Calu3 (cell line): ENCODE data around the gene MAP3K2. TPM values are rescaled to one million over a fixed set of nuclear protein-coding genes. Genes with fewer than 3 reads are reported as not detected.

ENCODE experiments used
- BruUV-seq: library from RNA; stranded (reverse); fragments of 400-500 nt; replicated peaks from 2 replicates; lab custom pipeline; 2021; lab: Mats Ljungman, UMichigan
- CTCF ChIA-PET: fragments of 300-600 bp; sonication (Branson Sonifier 250); formaldehyde crosslinking; loops from one replicate; lab custom pipeline; 2022; ENCODE audit warnings: antibody characterized with exemption; lab: Charles Lee
- DNase-seq: peaks from one replicate; pipeline ENCODE4 v3.0.0; 2022
- H3K27ac Mint-ChIP-seq: one replicate; pipeline ENCODE4 v1.8.0; 2022; ENCODE audit warnings: mixed read lengths; ENCODE audit not compliant: unreplicated experiment
- H3K27me3 Mint-ChIP-seq: one replicate; pipeline ENCODE4 v1.8.0; 2022; ENCODE audit warnings: mixed read lengths; ENCODE audit not compliant: unreplicated experiment
- H3K36me3 Mint-ChIP-seq: one replicate; pipeline ENCODE4 v1.8.0; 2022; ENCODE audit warnings: mild to moderate bottlenecking, moderate library complexity, mixed read lengths; ENCODE audit not compliant: insufficient read depth, unreplicated experiment
- H3K4me1 Mint-ChIP-seq: one replicate; pipeline ENCODE4 v1.8.0; 2022; ENCODE audit warnings: mild to moderate bottlenecking, low read depth, mixed read lengths; ENCODE audit not compliant: unreplicated experiment
- H3K4me3 Mint-ChIP-seq: one replicate; pipeline ENCODE4 v1.8.0; 2022; ENCODE audit warnings: mild to moderate bottlenecking, low read depth, moderate library complexity, mixed read lengths; ENCODE audit not compliant: unreplicated experiment
- H3K9me3 Mint-ChIP-seq: one replicate; pipeline ENCODE4 v1.8.0; 2022; ENCODE audit warnings: low read depth, mixed read lengths; ENCODE audit not compliant: unreplicated experiment
- CTCF ChIP-seq: fragments of 200-600 bp; IDR thresholded peaks from one replicate; pipeline ENCODE4 v1.8.0; 2022; ENCODE audit warnings: antibody characterized with exemption; ENCODE audit not compliant: unreplicated experiment
- intact Hi-C: fragments of 100-400 bp; cut with micrococcal nuclease; formaldehyde crosslinking; loops from one replicate; pipeline ENCODE4 v1.10.0; 2022; ENCODE audit not compliant: unreplicated experiment
- total RNA-seq: library from RNA; stranded (reverse); gene quantifications from 2 replicates; pipeline ENCODE4 v1.2.3, GENCODE V29; 2022

The MAP3K2 gene
- total RNA-seq, 1 experiment from 2014 or later: 60.9 TPM

- intact Hi-C loops: loop anchor here (5.0 kb wide), 1 partner anchor 97 kb away; the partner anchor contains the start of gene PROC
- no TSS peak for BruUV-seq
- Mint-ChIP-seq H3K27me3 (no peaks in the 10 kb centered on the region), H3K27ac (no peak overlapping the region), H3K9me3 (peaks cover 6% of the 10 kb centered on the region), H3K4me3 (no peak overlapping the region), H3K36me3 (peaks cover 11% of the 10 kb centered on the region), H3K4me1 (no peaks in the 10 kb centered on the region)
- TF ChIP-seq CTCF: no peak
- no peak for DNase-seq
- CTCF ChIA-PET: no interaction called here
Observed at GRCh38 chr2:127320067-127320466, 67.7 kb downstream of the MAP3K2 start.

GRCh38 chr2:127314193-127314988, 73.4 kb downstream of the MAP3K2 start:
- no peak for TF ChIP-seq CTCF
- peaks cover 5% of the 10 kb centered on the region for H3K36me3 Mint-ChIP-seq
- no peaks in the 10 kb centered on the region for H3K9me3 Mint-ChIP-seq
- H3K4me3 Mint-ChIP-seq: no peak overlapping the region
- intact Hi-C loops: no loop called here
- no peak overlapping the region for H3K27ac Mint-ChIP-seq
- DNase-seq: no peak
- no peaks in the 10 kb centered on the region for H3K4me1 Mint-ChIP-seq
- no peaks in the 10 kb centered on the region for H3K27me3 Mint-ChIP-seq
- CTCF ChIA-PET: no interaction called here
- no TSS peak for BruUV-seq

GRCh38 chr2:127313406-127313805, 74.4 kb downstream of the MAP3K2 start:
- intact Hi-C loops: no loop called here
- no peak for TF ChIP-seq CTCF
- no peak for DNase-seq
- no peaks in the 10 kb centered on the region for H3K4me1 Mint-ChIP-seq
- H3K27me3 Mint-ChIP-seq: no peaks in the 10 kb centered on the region
- no peaks in the 10 kb centered on the region for H3K9me3 Mint-ChIP-seq
- no peak overlapping the region for H3K4me3 Mint-ChIP-seq
- H3K36me3 Mint-ChIP-seq: peaks cover 11% of the 10 kb centered on the region
- no TSS peak for BruUV-seq
- CTCF ChIA-PET: no interaction called here
- H3K27ac Mint-ChIP-seq: no peak overlapping the region

- H3K27ac Mint-ChIP-seq: no peak overlapping the region
- no TSS peak for BruUV-seq
- H3K9me3 Mint-ChIP-seq: no peaks in the 10 kb centered on the region
- DNase-seq: no peak
- no peaks in the 10 kb centered on the region for H3K27me3 Mint-ChIP-seq
- peaks cover 10% of the 10 kb centered on the region for H3K36me3 Mint-ChIP-seq
- intact Hi-C loops: no loop called here
- no peaks in the 10 kb centered on the region for H3K4me1 Mint-ChIP-seq
- TF ChIP-seq CTCF: no peak
- CTCF ChIA-PET: no interaction called here
- no peak overlapping the region for H3K4me3 Mint-ChIP-seq
Observed at GRCh38 chr2:127310980-127311379, 76.8 kb downstream of the MAP3K2 start.
